Colonic mucosa (tissue), 4 donors: ENCODE measurements around the gene CPEB2. TPM values are rescaled to one million over a fixed set of nuclear protein-coding genes. Genes with fewer than 3 reads are reported as not detected.

Experiments
- DNase-seq: peaks from one replicate; pipeline ENCODE4 v3.0.0-alpha.2; 2020
- H3K27ac ChIP-seq: fragments of 200-600 bp; one replicate; pipeline ENCODE4 v1.8.0; 2021
- H3K27me3 ChIP-seq: fragments of 200-600 bp; one replicate; pipeline ENCODE4 v1.8.0; 2021
- H3K36me3 ChIP-seq: fragments of 200-600 bp; one replicate; pipeline ENCODE4 v1.8.0; 2021
- H3K4me1 ChIP-seq: fragments of 200-600 bp; one replicate; pipeline ENCODE4 v1.8.0; 2021; ENCODE audit warnings: mild to moderate bottlenecking
- H3K4me3 ChIP-seq: fragments of 200-600 bp; one replicate; pipeline ENCODE4 v1.8.0; 2021
- H3K9ac ChIP-seq, 2 donors: one replicate each; pipeline ENCODE4 v1.7.0; 2013; ENCODE audit warnings: control low read depth in 2 of 2, low read depth in 2 of 2, low read length in 2 of 2
- H3K9me3 ChIP-seq: fragments of 200-600 bp; one replicate; pipeline ENCODE4 v1.8.0; 2021
- CTCF ChIP-seq: fragments of 200-600 bp; IDR thresholded peaks from one replicate; pipeline ENCODE4 v1.8.0; 2022; ENCODE audit warnings: antibody characterized with exemption, mild to moderate bottlenecking
- intact Hi-C: fragments of 100-400 bp; cut with DNase I; formaldehyde crosslinking; loops from one replicate; pipeline ENCODE4 v1.14.1; 2022
- total RNA-seq, 2 donors: library from RNA; stranded (reverse); fragmentation: NEBNext Ultra II Directional in 1 of 2; extraction: Animal tissue kit (Norgen Biotek cat#: 25700) in 1 of 2; gene quantifications; one replicate each; pipeline ENCODE4 v1.2.1, GENCODE V29; 2021
- donor health status: healthy.
- donor health status: DM: no; HTN: no; CAD: no.
- donor health status: DM: no; HTN: no; CAD: no.

CPEB2 gene
- total RNA-seq, 2 donors from 2014 or later, result 12.0 to 30.8 TPM

- DNase-seq, result no peak
- no peaks in the 10 kb centered on the region for H3K27me3 ChIP-seq
- H3K9ac ChIP-seq, result no peak overlapping the region
- no peak for TF ChIP-seq CTCF
- H3K36me3 ChIP-seq, result no peaks in the 10 kb centered on the region
- no peak overlapping the region for H3K4me3 ChIP-seq
- H3K9me3 ChIP-seq, result no peaks in the 10 kb centered on the region
- no peak overlapping the region for H3K27ac ChIP-seq
- intact Hi-C loops, result no loop called here
- H3K4me1 ChIP-seq, result no peaks in the 10 kb centered on the region
Observed at GRCh38 chr4:14994242-14994641, 8.0 kb upstream of the CPEB2 start.

- no peaks in the 10 kb centered on the region for H3K27me3 ChIP-seq
- no peak for TF ChIP-seq CTCF
- H3K36me3 ChIP-seq, result no peaks in the 10 kb centered on the region
- peak overlapping the region; percentile 98 for H3K27ac ChIP-seq
- intact Hi-C loops, result no loop called here
- H3K4me1 ChIP-seq, result no peaks in the 10 kb centered on the region
- H3K9me3 ChIP-seq, result no peaks in the 10 kb centered on the region
- peak overlapping the region; percentile 85 for H3K4me3 ChIP-seq
- peak; percentile 76 for DNase-seq
- peak overlapping the region; percentile 90 to 100 for H3K9ac ChIP-seq
Observed at GRCh38 chr4:15001248-15001868, 923 bp upstream of the CPEB2 start.

GRCh38 chr4:15002659-15003400 lies 549 bp downstream of the CPEB2 start:
- H3K4me3 ChIP-seq, result peak overlapping the region; percentile 85
- H3K4me1 ChIP-seq, result no peaks in the 10 kb centered on the region
- peak overlapping the region; percentile 90 to 100 for H3K9ac ChIP-seq
- no peak for TF ChIP-seq CTCF
- H3K27me3 ChIP-seq, result no peaks in the 10 kb centered on the region
- peak overlapping the region; percentile 98 for H3K27ac ChIP-seq
- intact Hi-C loops, result no loop called here
- H3K36me3 ChIP-seq, result no peaks in the 10 kb centered on the region
- no peaks in the 10 kb centered on the region for H3K9me3 ChIP-seq
- peak; percentile 82 for DNase-seq

- Histone ChIP-seq H3K4me1 (no peaks in the 10 kb centered on the region), H3K4me3 (peak overlapping the region; percentile 85), H3K9ac (peak overlapping the region; percentile 90 to 100), H3K9me3 (no peaks in the 10 kb centered on the region), H3K27ac (peak overlapping the region; percentile 98), H3K27me3 (no peaks in the 10 kb centered on the region), H3K36me3 (no peaks in the 10 kb centered on the region)
- intact Hi-C loops, result no loop called here
- no peak for TF ChIP-seq CTCF
- peak; percentile 54 for DNase-seq
Observed at GRCh38 chr4:15003401-15003890, 1.2 kb downstream of the CPEB2 start.

GRCh38 chr4:15003891-15004738 lies 1.8 kb downstream of the CPEB2 start:
- Histone ChIP-seq H3K27ac (peak overlapping the region; percentile 98), H3K9ac (peak overlapping the region; percentile 89 to 100), H3K27me3 (no peaks in the 10 kb centered on the region), H3K4me1 (no peaks in the 10 kb centered on the region), H3K4me3 (peak overlapping the region; percentile 85), H3K9me3 (no peaks in the 10 kb centered on the region), H3K36me3 (no peaks in the 10 kb centered on the region)
- DNase-seq, result peak; percentile 46
- no peak for TF ChIP-seq CTCF
- intact Hi-C loops, result no loop called here
